AG09309 (cell line): ENCODE data around the gene CDH13.

Experiments used
- DNase-seq: peaks from one replicate; pipeline ENCODE4 v3.0.0-alpha.2; 2010; ENCODE audit warnings: low read depth
- H3K4me3 ChIP-seq: 2 replicates; pipeline ENCODE4 v1.5.1; 2011; ENCODE audit warnings: mild to moderate bottlenecking, low read depth, low read length, moderate library complexity; ENCODE audit not compliant: control insufficient read depth
- CTCF ChIP-seq: IDR thresholded peaks from 2 replicates; pipeline ENCODE4 v1.5.1; 2011; ENCODE audit warnings: mild to moderate bottlenecking, low read depth, low read length, inconsistent platforms; ENCODE audit not compliant: insufficient read depth, control insufficient read depth; ENCODE audit errors: missing control alignments

The CDH13 gene

DNA sequence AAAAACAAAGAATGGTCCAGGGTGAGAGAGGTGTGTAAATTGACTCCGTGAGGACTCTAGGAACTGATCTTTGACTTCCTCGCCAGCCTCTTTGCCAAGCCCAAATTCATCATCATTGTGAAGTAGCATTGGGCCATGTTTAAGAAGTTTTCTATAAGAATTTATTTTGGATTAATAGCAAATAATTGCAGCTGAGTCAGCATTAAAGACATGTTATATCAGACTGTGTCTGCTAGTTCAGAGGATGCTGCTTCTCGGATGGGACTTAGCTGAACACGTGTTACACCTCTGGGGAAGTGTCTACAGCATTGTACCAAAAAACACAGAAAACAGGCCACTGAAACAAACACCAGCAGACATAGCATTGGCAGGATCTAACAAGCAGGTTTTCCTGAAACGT is 366.6 kb downstream of the CDH13 start:
- no peak overlapping the region for H3K4me3 ChIP-seq

GRCh38 chr16:82993926-82994325 is 367.2 kb downstream of the CDH13 start:
- H3K4me3 ChIP-seq = no peak overlapping the region
- TF ChIP-seq CTCF = no peak
- DNase-seq = no peak

More for the DNA sequence above, 366.6 kb downstream of the CDH13 start:
- no peak for DNase-seq
- TF ChIP-seq CTCF = no peak

DNA sequence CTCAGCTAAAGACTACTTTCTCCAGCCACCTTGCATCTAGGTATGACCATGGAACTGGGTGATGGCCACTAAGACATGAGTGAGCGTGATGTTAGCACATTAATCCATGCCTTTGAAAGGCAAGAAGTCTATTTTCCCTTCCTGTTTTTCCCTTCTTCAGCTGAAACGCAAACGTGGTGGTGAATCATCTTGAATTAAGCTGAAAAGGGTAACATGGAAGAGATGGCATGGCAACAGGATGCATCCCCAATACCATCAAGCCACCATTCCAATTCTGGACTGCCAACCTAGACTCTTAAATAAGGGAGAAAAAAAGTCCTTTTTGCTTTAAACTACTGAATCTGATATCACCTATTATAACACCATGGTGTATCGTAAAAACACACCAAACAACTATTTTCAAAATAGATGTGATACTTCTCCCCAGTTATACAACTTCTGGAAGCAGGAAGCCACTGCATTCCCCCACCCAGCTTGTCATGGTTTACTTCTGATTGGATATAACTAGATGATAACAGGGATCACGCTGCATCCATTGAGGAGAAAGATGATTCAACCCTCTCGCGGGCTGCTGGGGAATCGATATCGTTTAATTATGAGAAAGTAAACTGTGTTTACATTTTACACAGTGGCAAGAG is 368.6 kb downstream of the CDH13 start:
- DNase-seq = no peak
- no peak overlapping the region for H3K4me3 ChIP-seq
- no peak for TF ChIP-seq CTCF

- no peak overlapping the region for H3K4me3 ChIP-seq
- no peak for TF ChIP-seq CTCF
- peak; percentile 52 for DNase-seq
Observed at GRCh38 chr16:82995924-82996441, 369.2 kb downstream of the CDH13 start.

DNA sequence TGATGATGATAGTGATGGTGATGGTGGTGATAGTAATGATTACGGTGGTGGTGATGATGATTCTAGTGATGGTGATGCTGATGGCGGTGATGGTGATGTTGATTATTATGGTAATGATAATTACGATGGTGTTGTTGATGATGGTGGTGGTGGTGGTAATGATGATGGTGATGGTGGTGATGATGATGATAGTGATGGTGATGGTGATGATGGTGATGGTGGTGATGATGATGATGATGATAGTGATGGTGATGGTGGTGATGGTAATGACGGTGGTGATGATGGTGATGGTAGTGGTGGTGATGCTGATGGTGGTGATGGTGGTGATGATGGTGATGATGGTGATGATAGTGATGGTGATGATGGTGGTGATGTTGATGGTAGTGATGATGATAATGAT is 370.0 kb downstream of the CDH13 start:
- no peak for DNase-seq

DNA sequence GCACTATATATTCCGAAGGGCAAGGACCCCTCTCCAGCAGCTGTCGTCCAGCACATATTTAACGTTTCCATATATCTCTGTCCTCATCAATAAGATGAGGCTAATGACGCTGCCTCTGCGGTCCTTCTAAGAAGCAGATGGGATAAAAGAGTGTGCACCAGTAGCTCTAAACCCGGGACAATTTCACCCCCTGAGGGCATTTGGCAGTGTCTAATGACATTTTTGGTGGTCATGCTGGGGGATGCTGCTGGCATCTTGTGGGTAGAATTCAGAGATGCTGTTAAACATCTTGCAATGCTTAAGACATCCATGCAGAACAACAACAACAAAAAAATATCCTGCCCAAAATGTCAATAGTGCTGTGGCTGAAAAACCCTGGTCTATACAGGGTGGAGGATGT is 372.9 kb downstream of the CDH13 start:
- TF ChIP-seq CTCF = no peak
- no peak for DNase-seq
- no peak overlapping the region for H3K4me3 ChIP-seq

More for the DNA sequence above, 370.0 kb downstream of the CDH13 start:
- no peak overlapping the region for H3K4me3 ChIP-seq
- TF ChIP-seq CTCF = no peak
